Measurements from ENCODE around the gene ZNF613.

ZNF613 gene

DNA sequence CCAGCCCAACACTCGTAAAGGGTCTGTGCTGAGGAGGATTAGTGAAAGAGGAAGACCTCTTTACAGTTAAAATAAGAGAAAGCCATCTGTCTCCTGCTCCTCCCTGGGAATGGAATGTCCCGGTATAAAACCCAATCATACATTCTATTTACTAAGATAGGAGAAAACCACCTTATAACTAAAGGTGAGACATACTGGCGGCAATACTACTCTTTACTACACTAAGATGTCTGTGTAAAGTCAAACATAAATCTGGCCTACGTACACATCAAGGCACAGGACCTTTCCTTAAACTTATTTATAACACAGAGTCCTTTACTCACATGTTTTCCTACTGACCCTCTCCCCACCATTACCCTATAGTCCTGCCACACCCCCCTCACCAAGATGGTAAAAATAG, 56.1 kb downstream of the ZNF613 start:
- DNase-seq (ENCODE audit: low read depth): no peak
- TF ChIP-seq, protein P1, sequence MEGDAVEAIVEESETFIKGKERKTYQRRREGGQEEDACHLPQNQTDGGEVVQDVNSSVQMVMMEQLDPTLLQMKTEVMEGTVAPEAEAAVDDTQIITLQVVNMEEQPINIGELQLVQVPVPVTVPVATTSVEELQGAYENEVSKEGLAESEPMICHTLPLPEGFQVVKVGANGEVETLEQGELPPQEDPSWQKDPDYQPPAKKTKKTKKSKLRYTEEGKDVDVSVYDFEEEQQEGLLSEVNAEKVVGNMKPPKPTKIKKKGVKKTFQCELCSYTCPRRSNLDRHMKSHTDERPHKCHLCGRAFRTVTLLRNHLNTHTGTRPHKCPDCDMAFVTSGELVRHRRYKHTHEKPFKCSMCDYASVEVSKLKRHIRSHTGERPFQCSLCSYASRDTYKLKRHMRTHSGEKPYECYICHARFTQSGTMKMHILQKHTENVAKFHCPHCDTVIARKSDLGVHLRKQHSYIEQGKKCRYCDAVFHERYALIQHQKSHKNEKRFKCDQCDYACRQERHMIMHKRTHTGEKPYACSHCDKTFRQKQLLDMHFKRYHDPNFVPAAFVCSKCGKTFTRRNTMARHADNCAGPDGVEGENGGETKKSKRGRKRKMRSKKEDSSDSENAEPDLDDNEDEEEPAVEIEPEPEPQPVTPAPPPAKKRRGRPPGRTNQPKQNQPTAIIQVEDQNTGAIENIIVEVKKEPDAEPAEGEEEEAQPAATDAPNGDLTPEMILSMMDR (IDR thresholded peaks at IDR 0.05; ENCODE audit: insufficient read depth, low read depth, low read length, missing control alignments): no peak
- H3K4me3 ChIP-seq (ENCODE audit: low read length): no peak overlapping the region

DNA sequence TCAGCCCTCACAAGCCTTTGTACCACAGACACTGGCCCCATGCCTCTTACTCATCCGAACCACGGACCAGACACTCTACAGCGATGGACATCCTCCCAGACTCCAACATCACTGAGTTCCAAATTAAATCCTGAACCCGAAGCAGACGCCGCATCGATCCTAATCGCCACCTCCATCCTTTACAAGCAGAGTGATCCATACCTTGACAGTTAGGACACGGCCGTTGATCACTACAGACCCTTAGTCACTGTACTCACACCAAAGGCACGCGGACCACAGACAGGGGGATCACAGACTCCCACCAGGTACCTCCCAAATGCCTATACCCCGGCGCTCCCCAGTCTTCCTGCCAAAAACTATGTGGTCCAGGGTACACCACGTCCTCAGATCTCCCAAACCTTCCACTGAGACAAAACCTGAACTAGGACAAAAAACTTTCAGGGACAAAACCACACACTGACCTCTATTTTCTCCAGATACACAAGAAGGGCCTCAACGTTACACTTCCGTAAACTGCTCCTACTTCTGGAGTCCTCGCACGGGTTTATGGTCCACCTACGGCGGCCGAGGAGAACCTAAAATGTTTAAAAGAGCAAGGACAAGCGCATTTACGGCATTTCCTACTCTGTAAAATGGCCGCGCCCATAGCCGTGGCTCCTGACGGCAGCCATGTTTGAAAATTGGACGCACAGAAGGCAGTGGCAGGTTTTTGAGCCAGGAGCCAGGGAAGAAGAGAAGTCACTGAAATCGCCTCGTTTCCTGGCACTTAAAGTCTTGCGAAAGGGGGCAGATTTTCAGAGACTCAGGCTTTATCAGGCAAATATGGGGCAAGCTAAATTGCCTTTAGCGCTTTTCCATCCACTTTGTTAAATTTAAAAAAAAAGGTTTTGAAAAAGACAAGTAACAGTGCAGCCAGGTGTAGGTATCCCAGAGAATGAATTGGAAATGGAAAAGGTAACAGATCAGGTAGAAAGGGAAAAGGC, 59.3 kb downstream of the ZNF613 start, which contains the start of gene ZNF350:
ZNF350 (minus strand) TSS at position 532 of the 983 bp plus-strand sequence. CDS start 12,480 bp downstream, outside the sequence.
- peak; percentile 97 for DNase-seq (ENCODE audit: low read depth)
- peak within 1 kb of the TSS; percentile 99 for H3K4me3 ChIP-seq (ENCODE audit: low read length)
- TF ChIP-seq, protein P1 (IDR thresholded peaks at IDR 0.05; ENCODE audit: insufficient read depth, low read depth, low read length, missing control alignments): no peak

DNA sequence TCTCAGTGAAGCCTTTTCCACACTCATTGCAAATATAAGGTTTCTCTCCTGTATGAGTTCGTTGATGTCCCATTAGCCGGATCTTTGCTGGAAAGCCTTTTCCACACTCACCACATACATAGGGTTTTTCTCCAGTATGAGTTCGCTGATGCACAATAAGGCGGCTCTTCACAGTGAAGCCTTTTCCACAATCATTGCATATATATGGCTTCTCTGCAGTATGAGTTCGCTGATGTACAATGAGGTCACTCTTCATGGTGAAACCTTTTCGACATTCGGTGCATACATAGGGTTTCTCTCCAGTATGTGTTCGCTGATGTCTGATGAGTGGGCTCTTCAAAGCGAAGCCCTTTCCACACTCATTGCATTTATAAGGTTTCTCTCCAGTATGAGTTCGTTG, 66.2 kb downstream of the ZNF613 start:
- TF ChIP-seq, protein P1 (IDR thresholded peaks at IDR 0.05; ENCODE audit: insufficient read depth, low read depth, low read length, missing control alignments): no peak

DNA sequence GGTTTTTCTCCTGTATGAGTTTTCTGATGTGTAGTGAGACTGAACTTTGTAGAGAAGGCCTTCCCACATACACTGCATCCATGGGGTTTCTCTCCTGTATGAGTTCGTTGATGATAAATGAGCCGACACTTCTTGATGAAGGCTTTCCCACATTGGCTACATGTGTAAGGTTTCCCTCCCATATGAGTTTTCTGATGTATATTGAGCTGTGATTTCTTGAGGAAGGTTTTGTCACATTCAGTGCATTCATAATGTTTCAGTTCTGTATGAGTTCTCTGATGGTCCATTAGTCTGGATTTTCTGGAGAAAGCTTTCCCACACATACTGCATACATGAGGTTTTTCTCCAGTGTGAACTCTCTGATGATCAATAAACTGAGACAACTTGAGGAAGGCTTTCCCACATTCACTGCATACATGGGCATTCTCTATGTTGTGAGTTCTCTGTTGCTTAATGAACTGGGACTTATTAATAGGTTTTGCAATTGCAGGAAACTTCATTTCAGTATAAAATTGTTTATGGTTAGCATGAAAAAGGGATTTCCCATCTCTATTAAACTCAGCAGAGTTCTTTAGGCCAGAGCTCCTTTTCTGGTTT, 66.9 kb downstream of the ZNF613 start:
- TF ChIP-seq, protein P1 (IDR thresholded peaks at IDR 0.05; ENCODE audit: insufficient read depth, low read depth, low read length, missing control alignments): no peak
- no peak for DNase-seq (ENCODE audit: low read depth)
- no peak overlapping the region for H3K4me3 ChIP-seq (ENCODE audit: low read length)

More for the DNA sequence above, 66.2 kb downstream of the ZNF613 start:
- no peak for DNase-seq (ENCODE audit: low read depth)
- H3K4me3 ChIP-seq (ENCODE audit: low read length): no peak overlapping the region

Data from epithelial cell of esophagus (primary cell).